LHCN-M2 (cell line): ENCODE data around the gene COA7. TPM values are rescaled to one million over a fixed set of nuclear protein-coding genes. Genes with fewer than 3 reads are reported as not detected.
"Not testable (repeated sequence)": the region's sequence is repeated elsewhere in the genome, so short reads cannot be mapped to it uniquely, and the experiment has no call there.

Source experiments
- DNase-seq: peaks from one replicate; pipeline ENCODE4 v3.0.0-alpha.2; 2012; ENCODE audit warnings: low read depth
- polyA plus RNA-seq: library from polyadenylated mRNA; unstranded; fragments of >200 nt; gene quantifications from one replicate; pipeline ENCODE4 v1.2.1, GENCODE V29; 2012; ENCODE audit warnings: missing spikeins
- total RNA-seq: library from RNA; depleted of rRNA; stranded (reverse); fragments of >200 nt; gene quantifications from 2 replicates; pipeline ENCODE4 v1.2.3, GENCODE V29; 2014; rRNA removed

Gene COA7
- total RNA-seq, result 13.2 and 15.8 TPM in 2 replicates
- 15.4 TPM for polyA plus RNA-seq

GRCh38 chr1:52697795-52698674, at the start of gene COA7:
COA7 (minus strand) TSS chr1:52698347; CDS start chr1:52698326, 21 bp downstream.
- peak; percentile 77 for DNase-seq

DNA sequence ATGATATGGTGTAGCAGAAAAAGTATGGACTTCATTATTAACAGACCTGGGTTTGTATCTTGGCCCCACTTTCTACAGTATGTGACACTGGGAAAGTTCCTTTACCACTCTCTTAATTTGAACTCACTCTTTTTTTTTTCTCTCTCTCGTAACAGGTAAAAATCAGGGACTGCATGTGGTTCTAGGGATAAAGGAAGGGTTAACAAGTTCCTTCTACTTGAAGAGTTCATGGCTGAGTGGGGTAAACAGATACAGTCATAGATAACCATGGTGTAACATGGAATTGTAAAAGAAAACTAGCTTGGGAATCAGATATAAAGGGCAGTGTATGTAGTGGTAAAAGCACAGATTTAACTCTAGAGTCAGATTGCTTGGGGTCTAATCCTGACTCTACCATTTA, 49.3 kb upstream of the COA7 start:
- no peak for DNase-seq

GRCh38 chr1:52746189-52746588, 48.0 kb upstream of the COA7 start:
- no peak for DNase-seq

GRCh38 chr1:52741259-52741658, 43.1 kb upstream of the COA7 start:
- no peak for DNase-seq

- no peak for DNase-seq
Observed at GRCh38 chr1:52739699-52740467, 41.7 kb upstream of the COA7 start.

DNA sequence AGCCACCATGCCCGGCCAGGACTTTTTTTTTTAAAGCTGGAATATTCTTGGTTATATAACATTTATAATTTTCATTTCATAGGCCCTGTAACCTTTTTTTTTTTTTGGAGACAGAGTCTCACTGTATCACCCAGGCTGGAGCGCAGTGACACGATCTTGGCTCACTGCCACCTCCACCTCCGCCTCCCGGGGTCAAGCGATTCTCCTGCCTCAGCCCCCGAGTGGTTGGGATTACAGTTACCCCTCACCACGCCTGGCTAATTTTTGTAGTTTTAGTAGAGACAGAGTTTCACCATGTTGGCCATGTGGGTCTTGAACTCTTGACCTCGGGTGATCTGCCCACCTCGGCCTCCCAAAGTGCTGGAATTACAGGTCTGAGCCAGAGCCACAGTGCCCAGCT, 40.7 kb upstream of the COA7 start:
- DNase-seq, result no peak

- DNase-seq, result no peak
Observed at GRCh38 chr1:52738148-52738547, 40.0 kb upstream of the COA7 start.

- not testable (repeated sequence) for DNase-seq
Observed at GRCh38 chr1:52735371-52735770, 37.2 kb upstream of the COA7 start.

GRCh38 chr1:52733368-52733767, 35.2 kb upstream of the COA7 start:
- DNase-seq, result no peak

GRCh38 chr1:52727956-52728656, 30.0 kb upstream of the COA7 start:
- DNase-seq, result no peak

DNA sequence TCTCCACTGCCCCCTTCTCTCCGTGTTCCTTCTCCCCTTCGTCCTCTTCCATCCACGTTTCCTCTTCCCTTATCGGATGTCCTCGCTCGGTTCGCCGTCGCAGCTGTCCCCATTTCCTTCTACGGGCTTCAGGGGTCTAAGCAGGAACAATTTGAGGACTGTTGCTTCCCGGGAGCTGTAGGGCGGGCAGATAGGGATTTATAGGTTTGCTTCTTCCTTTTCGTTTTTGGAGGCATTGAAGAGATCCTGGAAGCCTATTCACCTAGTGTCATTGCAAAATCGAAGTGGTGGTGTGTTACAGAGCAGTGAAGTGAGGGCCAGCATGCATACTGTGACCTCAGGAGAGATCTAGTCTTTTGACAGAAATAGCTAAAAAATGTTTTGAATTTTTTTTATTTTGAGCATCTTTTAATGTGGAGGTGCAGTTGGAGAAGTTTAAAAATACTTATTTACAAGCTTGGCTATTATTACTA, 29.0 kb upstream of the COA7 start:
- no peak for DNase-seq

DNA sequence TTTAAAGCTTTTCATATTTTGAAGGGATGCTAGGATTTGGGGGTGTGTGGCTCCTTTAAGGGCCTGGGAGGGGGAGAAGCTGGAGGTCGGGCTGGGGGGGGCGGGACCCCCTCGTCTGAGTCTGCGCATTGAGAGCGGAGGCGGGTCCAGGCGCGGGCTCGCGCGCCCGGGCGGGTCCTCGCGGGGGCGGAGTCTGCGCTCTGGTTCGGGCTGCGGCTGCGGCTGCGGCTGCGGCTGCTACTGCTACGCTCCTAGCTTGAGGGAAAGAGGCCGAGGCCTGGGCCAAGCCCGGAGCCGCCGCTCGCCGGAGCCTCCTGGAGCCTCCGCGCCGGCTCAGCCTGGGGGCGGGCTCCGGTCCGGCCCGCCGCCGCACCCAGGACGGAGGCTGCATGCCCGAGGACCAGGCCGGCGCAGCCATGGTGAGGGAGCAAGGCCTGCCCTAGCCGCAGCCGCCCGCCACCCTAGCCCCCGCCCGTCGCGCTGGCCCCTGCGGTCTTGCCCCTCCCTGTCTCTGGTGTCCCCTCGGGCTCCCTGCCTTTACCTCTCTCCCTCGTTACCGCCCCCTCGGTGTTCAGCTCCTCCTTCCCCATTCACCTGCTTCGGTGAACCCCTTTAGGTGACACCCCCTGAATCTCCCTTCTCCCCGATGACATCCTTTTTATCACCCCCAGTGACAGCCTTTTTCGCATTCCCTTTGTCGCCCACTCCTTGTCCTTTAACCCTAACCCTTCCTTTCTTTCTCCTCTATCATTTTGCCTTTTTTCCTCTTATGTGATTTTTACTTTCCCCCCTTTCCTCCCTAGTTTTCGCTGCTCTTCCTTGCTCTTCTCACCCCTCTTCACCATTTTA, 28.3 kb upstream of the COA7 start, which contains the start of gene ZYG11B:
Gene ZYG11B (plus strand): TSS at position 189 of the 849 bp plus-strand sequence. CDS start 201 bp downstream, at position 390.
- DNase-seq, result peak; percentile 82

DNA sequence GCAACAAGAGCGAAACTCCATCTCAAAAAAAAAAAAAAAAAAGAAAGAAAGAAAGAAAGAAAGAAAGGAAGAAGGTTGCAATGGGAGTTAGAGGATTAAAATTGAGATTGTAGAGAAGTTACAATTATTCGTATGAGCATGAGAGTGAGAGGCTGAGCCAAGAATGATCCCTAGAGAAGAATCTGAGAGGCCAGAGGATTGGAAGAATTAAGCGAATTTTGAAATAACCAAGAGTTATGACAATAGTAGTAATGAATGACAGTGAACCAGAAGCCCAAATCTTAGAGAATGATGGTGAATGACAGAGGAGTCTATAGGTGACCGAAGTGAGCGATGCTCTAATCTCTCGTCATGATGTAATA, 27.7 kb upstream of the COA7 start:
- DNase-seq, result no peak

GRCh38 chr1:52723260-52723659, 25.1 kb upstream of the COA7 start:
- DNase-seq, result no peak

DNA sequence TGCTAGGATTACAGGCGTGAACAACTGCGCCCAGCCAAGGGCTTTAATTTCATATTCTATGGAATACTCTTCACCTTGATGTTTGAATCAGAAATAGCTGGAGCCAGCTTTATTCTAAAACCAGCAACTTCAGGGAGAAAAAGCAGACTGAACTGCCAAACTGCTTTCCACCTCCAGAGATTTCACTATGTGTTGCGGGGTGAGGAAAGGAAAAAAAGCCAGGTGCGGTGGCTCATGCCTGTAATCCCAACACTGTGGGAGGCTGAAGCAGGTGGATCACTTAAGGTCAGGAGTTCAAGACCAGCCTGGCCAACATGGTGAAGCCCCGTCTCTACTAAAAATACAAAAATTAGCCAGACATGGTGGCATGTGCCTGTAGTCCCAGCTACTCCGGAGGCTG, 17.1 kb upstream of the COA7 start:
- DNase-seq, result not testable (repeated sequence)

DNA sequence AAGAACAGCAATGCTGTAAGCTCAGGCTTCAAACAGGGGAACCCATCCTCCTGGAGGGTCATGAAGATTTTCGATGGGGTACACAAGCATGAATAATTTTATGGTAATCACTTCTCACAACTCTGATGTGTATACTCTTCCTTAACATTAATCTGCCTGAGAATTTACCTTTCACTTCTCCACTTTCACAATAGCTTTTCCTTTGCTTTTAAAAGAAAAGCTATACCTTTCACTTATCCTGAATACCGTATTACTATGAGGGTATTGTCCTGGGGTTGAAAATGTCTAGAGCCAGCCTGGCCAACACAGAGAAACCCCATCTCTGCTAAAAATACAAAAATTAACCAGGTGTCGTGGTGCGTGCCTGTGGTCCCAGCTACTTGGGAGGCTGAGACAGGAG, 15.4 kb upstream of the COA7 start:
- no peak for DNase-seq

- no peak for DNase-seq
Observed at GRCh38 chr1:52709016-52709415, 10.9 kb upstream of the COA7 start.

GRCh38 chr1:52707927-52708655, 9.9 kb upstream of the COA7 start:
- DNase-seq, result peak; percentile 73

- no peak for DNase-seq
Observed at GRCh38 chr1:52706941-52707926, 9.1 kb upstream of the COA7 start.
